Astrocyte of the cerebellum (primary cell): ENCODE data around the gene GNGT2.

Source experiments
- DNase-seq: peaks from one replicate; pipeline ENCODE4 v3.0.0-alpha.2; 2011; ENCODE audit warnings: low read depth
- H3K4me3 ChIP-seq: 2 replicates; pipeline ENCODE4 v1.5.1; 2011; ENCODE audit warnings: mild to moderate bottlenecking, low read depth, low read length, moderate library complexity
- CTCF ChIP-seq: IDR thresholded peaks from 2 replicates; pipeline ENCODE4 v1.5.1; 2012; ENCODE audit warnings: low read length, low read depth, moderate library complexity, mild to moderate bottlenecking; ENCODE audit errors: missing control alignments
- in situ Hi-C: cut with HindIII; loops from 2 replicates; pipeline ENCODE4 v1.10.0; 2017; ENCODE audit warnings: low sequenced_read_pairs

GNGT2 gene

GRCh38 chr17:49162866-49163265, 47.5 kb downstream of the GNGT2 start:
- H3K4me3 ChIP-seq = no peak overlapping the region
- in situ Hi-C loops = loop anchor here (5.0 kb wide), 1 partner anchor 36 kb away; no protein-coding TSS in a partner anchor
- TF ChIP-seq CTCF = no peak
- no peak for DNase-seq

- TF ChIP-seq CTCF = no peak
- no peak overlapping the region for H3K4me3 ChIP-seq
- no peak for DNase-seq
- in situ Hi-C loops = no loop called here
Observed at GRCh38 chr17:49157784-49158183, 52.6 kb downstream of the GNGT2 start.

- TF ChIP-seq CTCF = no peak
- DNase-seq = no peak
- in situ Hi-C loops = no loop called here
- no peak overlapping the region for H3K4me3 ChIP-seq
Observed at GRCh38 chr17:49156256-49156655, 54.1 kb downstream of the GNGT2 start.
